Caco-2 (cell line): Measurements from ENCODE around the gene CD1B. TPM values are rescaled to one million over a fixed set of nuclear protein-coding genes. Genes with fewer than 3 reads are reported as not detected.

Source experiments
- BruUV-seq: library from RNA; stranded (reverse); fragments of 400-500 nt; replicated peaks from 2 replicates; lab custom pipeline; 2021; lab: Mats Ljungman, UMichigan
- CTCF ChIA-PET: fragments of 300-600 bp; sonication (Branson Sonifier 250); formaldehyde crosslinking; loops from one replicate; lab custom pipeline; 2022; ENCODE audit warnings: antibody characterized with exemption; lab: Charles Lee
- POLR2A ChIA-PET: fragments of 300-600 bp; sonication (Branson Sonifier 250); formaldehyde crosslinking; loops from one replicate; lab custom pipeline; 2022; ENCODE audit warnings: antibody characterized with exemption; lab: Charles Lee
- DNase-seq, 2 experiments: peaks; one replicate each; pipeline versions ENCODE4 v3.0.0 to v3.0.0-alpha.2; 2020 to 2022
- H3K27me3 ChIP-seq: replicated peaks from 2 replicates; pipeline ENCODE4 v1.6.0; 2011; ENCODE audit warnings: low read length; ENCODE audit not compliant: control insufficient read depth, insufficient read depth
- H3K36me3 ChIP-seq: 2 replicates; pipeline ENCODE4 v1.5.1; 2011; ENCODE audit warnings: low read length; ENCODE audit not compliant: control insufficient read depth, insufficient read depth
- H3K4me1 ChIP-seq: fragments of 250-450 bp; sonication (Bioruptor Pico); 2 replicates; pipeline ENCODE4 v1.5.1; 2020; ENCODE audit warnings: mild to moderate bottlenecking
- H3K4me3 ChIP-seq: 2 replicates; pipeline ENCODE4 v1.5.1; 2011; ENCODE audit warnings: low read depth, mild to moderate bottlenecking, control low read depth, low read length
- H3K9me3 ChIP-seq: fragments of 250-450 bp; sonication (Bioruptor Pico); 2 replicates; pipeline ENCODE4 v1.5.1; 2020; ENCODE audit warnings: mild to moderate bottlenecking, moderate library complexity
- H3K27ac Mint-ChIP-seq: one replicate; pipeline ENCODE4 v1.8.0; 2022; ENCODE audit warnings: mixed read lengths; ENCODE audit not compliant: unreplicated experiment
- H3K27me3 Mint-ChIP-seq: one replicate; pipeline ENCODE4 v1.8.0; 2022; ENCODE audit warnings: mixed read lengths; ENCODE audit not compliant: insufficient read depth, unreplicated experiment
- H3K36me3 Mint-ChIP-seq: one replicate; pipeline ENCODE4 v1.8.0; 2022; ENCODE audit warnings: mild to moderate bottlenecking, mixed read lengths; ENCODE audit not compliant: insufficient read depth, unreplicated experiment
- H3K4me1 Mint-ChIP-seq: one replicate; pipeline ENCODE4 v1.8.0; 2022; ENCODE audit warnings: low read depth, mixed read lengths; ENCODE audit not compliant: unreplicated experiment
- H3K4me3 Mint-ChIP-seq: one replicate; pipeline ENCODE4 v1.8.0; 2022; ENCODE audit warnings: mild to moderate bottlenecking, moderate library complexity, mixed read lengths; ENCODE audit not compliant: unreplicated experiment
- H3K9me3 Mint-ChIP-seq: one replicate; pipeline ENCODE4 v1.8.0; 2022; ENCODE audit warnings: mixed read lengths; ENCODE audit not compliant: unreplicated experiment
- intact Hi-C: fragments of 100-400 bp; cut with micrococcal nuclease; formaldehyde crosslinking; loops from one replicate; pipeline ENCODE4 v1.10.0; 2022; ENCODE audit not compliant: unreplicated experiment
- total RNA-seq: library from RNA; stranded (reverse); gene quantifications from 2 replicates; pipeline ENCODE4 v1.2.3, GENCODE V29; 2022
- TF ChIP-seq, protein P1 (sequence below), 2 experiments: fragments of 200-600 bp in 1 of 2; IDR thresholded peaks; 1 replicate in 1 of 2; 2 replicates in 1 of 2; pipeline versions ENCODE4 v1.5.1 to v1.8.0; 2011 to 2022; ENCODE audit warnings: antibody characterized with exemption in 1 of 2, control low read depth in 1 of 2, inconsistent platforms in 1 of 2, low read depth in 1 of 2, low read length in 1 of 2, mild to moderate bottlenecking in 1 of 2, moderate library complexity in 1 of 2; ENCODE audit not compliant: insufficient read depth in 1 of 2, severe bottlenecking in 1 of 2, unreplicated experiment in 1 of 2

The CD1B gene
- total RNA-seq, 1 experiment from 2014 or later, result not detected

DNA sequence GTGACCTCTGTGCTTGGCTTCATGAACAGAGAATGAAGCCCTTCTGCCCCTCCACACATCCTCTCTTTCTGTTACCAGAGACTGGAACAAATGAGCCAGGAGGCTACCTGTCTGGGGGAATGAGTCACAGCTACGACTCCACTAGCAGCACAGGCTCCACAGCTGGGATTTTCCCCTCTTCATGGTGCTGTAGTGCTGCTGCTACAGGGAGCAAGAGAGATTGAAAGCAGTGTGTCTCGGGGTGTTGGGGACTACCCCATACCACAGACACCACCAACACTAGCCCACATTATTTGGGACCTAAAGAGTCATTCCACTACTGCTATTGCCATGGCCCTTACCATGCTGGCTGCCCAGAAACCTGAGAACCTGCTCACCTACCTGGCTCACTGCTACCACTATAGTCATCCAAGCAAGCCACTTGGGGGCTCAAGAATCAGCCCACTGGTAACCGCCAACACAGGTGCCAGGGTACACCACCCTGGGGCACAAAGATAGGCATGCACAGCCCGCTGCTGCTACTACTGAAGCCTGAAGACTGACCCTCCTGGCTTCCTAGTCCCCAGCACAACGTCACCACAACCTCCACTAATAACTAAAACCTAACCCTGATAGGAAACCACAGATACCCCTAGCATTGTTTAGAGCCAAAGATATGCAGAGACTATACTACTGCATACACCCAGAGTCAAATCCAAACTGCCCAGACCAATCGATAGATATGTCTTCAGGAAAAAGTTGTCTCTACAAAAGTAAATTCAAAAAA lies 40.0 kb upstream of the CD1B start:
- Histone ChIP-seq H3K9me3 (no peaks in the 10 kb centered on the region), H3K36me3 (no peaks in the 10 kb centered on the region), H3K4me1 (no peaks in the 10 kb centered on the region), H3K27me3 (no peaks in the 10 kb centered on the region), H3K4me3 (no peak overlapping the region)
- no peak overlapping the region for H3K4me3 Mint-ChIP-seq
- ChIA-PET POLR2A (no interaction called here), CTCF (no interaction called here)
- no TSS peak for BruUV-seq
- no peaks in the 10 kb centered on the region for H3K4me1 Mint-ChIP-seq
- DNase-seq, result no peak
- intact Hi-C loops, result no loop called here
- TF ChIP-seq, protein P1, sequence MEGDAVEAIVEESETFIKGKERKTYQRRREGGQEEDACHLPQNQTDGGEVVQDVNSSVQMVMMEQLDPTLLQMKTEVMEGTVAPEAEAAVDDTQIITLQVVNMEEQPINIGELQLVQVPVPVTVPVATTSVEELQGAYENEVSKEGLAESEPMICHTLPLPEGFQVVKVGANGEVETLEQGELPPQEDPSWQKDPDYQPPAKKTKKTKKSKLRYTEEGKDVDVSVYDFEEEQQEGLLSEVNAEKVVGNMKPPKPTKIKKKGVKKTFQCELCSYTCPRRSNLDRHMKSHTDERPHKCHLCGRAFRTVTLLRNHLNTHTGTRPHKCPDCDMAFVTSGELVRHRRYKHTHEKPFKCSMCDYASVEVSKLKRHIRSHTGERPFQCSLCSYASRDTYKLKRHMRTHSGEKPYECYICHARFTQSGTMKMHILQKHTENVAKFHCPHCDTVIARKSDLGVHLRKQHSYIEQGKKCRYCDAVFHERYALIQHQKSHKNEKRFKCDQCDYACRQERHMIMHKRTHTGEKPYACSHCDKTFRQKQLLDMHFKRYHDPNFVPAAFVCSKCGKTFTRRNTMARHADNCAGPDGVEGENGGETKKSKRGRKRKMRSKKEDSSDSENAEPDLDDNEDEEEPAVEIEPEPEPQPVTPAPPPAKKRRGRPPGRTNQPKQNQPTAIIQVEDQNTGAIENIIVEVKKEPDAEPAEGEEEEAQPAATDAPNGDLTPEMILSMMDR (IDR thresholded peaks at IDR 0.05; ENCODE audit: insufficient read depth in 1 of 2, low read depth in 1 of 2, low read length in 1 of 2, severe bottlenecking in 1 of 2, unreplicated experiment in 1 of 2), result no peak
- H3K9me3 Mint-ChIP-seq, result peaks cover 19% of the 10 kb centered on the region
- no peaks in the 10 kb centered on the region for H3K27me3 Mint-ChIP-seq
- H3K27ac Mint-ChIP-seq, result no peak overlapping the region
- H3K36me3 Mint-ChIP-seq, result no peaks in the 10 kb centered on the region

DNA sequence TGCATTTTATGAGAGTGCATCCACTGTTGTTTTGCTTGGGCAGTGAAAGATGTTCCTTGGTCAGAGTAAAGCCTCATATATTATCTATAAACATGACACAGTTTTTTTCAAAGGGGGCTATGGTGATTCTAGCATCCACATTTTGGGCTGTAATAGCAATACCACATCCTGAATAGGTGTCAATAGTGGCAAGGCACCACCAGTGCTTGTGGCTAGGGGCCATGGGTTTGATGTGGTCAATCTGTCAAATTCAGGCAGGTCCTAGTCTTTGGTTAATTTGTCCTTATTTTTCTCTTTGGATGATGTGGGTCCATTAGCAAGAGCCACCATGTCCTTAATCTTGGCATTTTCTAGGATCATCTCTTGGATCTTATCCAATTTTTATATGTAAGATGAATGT lies 35.5 kb upstream of the CD1B start:
- no peaks in the 10 kb centered on the region; the same call in 1 of the 2 replicates for H3K9me3 ChIP-seq
- POLR2A ChIA-PET, result no interaction called here
- H3K36me3 ChIP-seq, result no peaks in the 10 kb centered on the region
- no peak overlapping the region for H3K27ac Mint-ChIP-seq
- H3K4me1 ChIP-seq, result no peaks in the 10 kb centered on the region
- no peaks in the 10 kb centered on the region for H3K36me3 Mint-ChIP-seq
- BruUV-seq, result no TSS peak
- no peaks in the 10 kb centered on the region for H3K27me3 ChIP-seq
- CTCF ChIA-PET, result no interaction called here
- TF ChIP-seq, protein P1 (IDR thresholded peaks at IDR 0.05; ENCODE audit: insufficient read depth in 1 of 2, low read depth in 1 of 2, low read length in 1 of 2, severe bottlenecking in 1 of 2, unreplicated experiment in 1 of 2), result no peak
- H3K4me1 Mint-ChIP-seq, result no peaks in the 10 kb centered on the region
- H3K4me3 Mint-ChIP-seq, result no peak overlapping the region
- DNase-seq, result no peak
- intact Hi-C loops, result no loop called here
- H3K4me3 ChIP-seq, result no peak overlapping the region
- no peaks in the 10 kb centered on the region for H3K27me3 Mint-ChIP-seq
- H3K9me3 Mint-ChIP-seq, result peaks cover 7% of the 10 kb centered on the region

DNA sequence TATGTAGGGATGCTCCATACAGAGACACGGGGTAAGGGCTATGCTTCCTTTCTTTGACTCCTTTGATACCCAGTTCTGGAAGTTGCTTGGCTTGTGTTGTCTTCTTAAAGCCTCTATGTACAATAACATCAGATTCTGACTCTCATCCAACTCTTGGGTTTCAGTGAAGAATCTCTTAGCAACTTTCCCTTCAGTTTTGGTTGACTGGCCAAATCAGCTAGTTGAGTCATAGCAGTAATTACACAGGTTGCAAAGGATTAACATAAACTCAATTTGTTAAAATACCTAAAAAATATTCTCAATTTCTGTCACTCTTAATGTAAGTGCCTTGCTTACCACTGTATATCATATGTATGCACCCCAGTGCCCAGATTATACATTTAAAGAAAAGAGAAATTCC lies 31.6 kb upstream of the CD1B start:
- ChIA-PET CTCF (no interaction called here), POLR2A (no interaction called here)
- Histone ChIP-seq H3K4me1 (no peaks in the 10 kb centered on the region), H3K36me3 (no peaks in the 10 kb centered on the region), H3K4me3 (no peak overlapping the region), H3K27me3 (no peaks in the 10 kb centered on the region), H3K9me3 (no peaks in the 10 kb centered on the region; the same call in 1 of the 2 replicates)
- Mint-ChIP-seq H3K4me1 (no peaks in the 10 kb centered on the region), H3K9me3 (no peaks in the 10 kb centered on the region), H3K4me3 (no peak overlapping the region), H3K27ac (no peak overlapping the region), H3K27me3 (no peaks in the 10 kb centered on the region), H3K36me3 (no peaks in the 10 kb centered on the region)
- no TSS peak for BruUV-seq
- DNase-seq, result no peak
- intact Hi-C loops, result no loop called here
- TF ChIP-seq, protein P1 (IDR thresholded peaks at IDR 0.05; ENCODE audit: insufficient read depth in 1 of 2, low read depth in 1 of 2, low read length in 1 of 2, severe bottlenecking in 1 of 2, unreplicated experiment in 1 of 2), result no peak
